Activated T-cell treated with anti-CD3 and anti-CD28 coated beads, Interleukin-2, amount 50 U/mL, for 24 hours (primary cell): Measurements from ENCODE around the gene ST8SIA1.
"Not testable (repeated sequence)": the region's sequence is repeated elsewhere in the genome, so short reads cannot be mapped to it uniquely, and the experiment has no call there.

Source experiments
- DNase-seq: peaks from one replicate; pipeline ENCODE4 v3.0.0-alpha.2; 2020
- H3K27ac Mint-ChIP-seq: 2 replicates; pipeline ENCODE4 v1.8.0; 2020; ENCODE audit warnings: mild to moderate bottlenecking, mixed read lengths
- H3K27me3 Mint-ChIP-seq: 2 replicates; pipeline ENCODE4 v1.8.0; 2020; ENCODE audit warnings: mixed read lengths
- H3K36me3 Mint-ChIP-seq: 2 replicates; pipeline ENCODE4 v1.8.0; 2020; ENCODE audit warnings: low read depth, mixed read lengths
- H3K4me1 Mint-ChIP-seq: 2 replicates; pipeline ENCODE4 v1.8.0; 2020; ENCODE audit warnings: low read depth, mixed read lengths
- H3K4me3 Mint-ChIP-seq: 2 replicates; pipeline ENCODE4 v1.8.0; 2020; ENCODE audit warnings: mild to moderate bottlenecking, moderate library complexity, mixed read lengths
- H3K9me3 Mint-ChIP-seq: 2 replicates; pipeline ENCODE4 v1.8.0; 2020; ENCODE audit warnings: mixed read lengths

The ST8SIA1 gene

DNA sequence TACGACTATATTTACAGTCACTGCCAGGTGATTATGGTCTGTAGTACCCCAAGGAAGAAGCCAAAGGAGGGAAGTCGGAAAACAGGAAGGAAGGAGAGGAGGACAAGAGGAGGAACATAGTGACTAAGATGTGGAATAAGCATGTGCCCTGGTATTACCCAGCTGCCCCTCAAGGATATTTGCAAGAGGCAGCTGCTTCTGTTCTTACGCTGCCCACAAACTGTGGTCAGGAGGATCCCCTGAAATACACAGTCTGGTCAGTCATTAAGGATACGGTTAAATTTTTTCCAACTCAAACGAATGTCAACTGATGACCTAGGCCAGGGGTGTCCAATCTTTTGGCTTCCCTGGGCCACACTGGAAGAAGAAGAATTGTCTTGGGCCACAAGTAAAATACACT, 162.0 kb downstream of the ST8SIA1 start:
- Mint-ChIP-seq H3K27ac (no peak overlapping the region), H3K36me3 (no peaks in the 10 kb centered on the region), H3K4me3 (no peak overlapping the region), H3K9me3 (no peaks in the 10 kb centered on the region), H3K27me3 (no peaks in the 10 kb centered on the region), H3K4me1 (peaks cover 2% of the 10 kb centered on the region)
- DNase-seq: no peak

- peaks cover 8% of the 10 kb centered on the region for H3K4me1 Mint-ChIP-seq
- H3K4me3 Mint-ChIP-seq: no peak overlapping the region
- H3K36me3 Mint-ChIP-seq: no peaks in the 10 kb centered on the region
- H3K9me3 Mint-ChIP-seq: no peaks in the 10 kb centered on the region
- H3K27me3 Mint-ChIP-seq: no peaks in the 10 kb centered on the region
- H3K27ac Mint-ChIP-seq: no peak overlapping the region
- DNase-seq: no peak
Measured at GRCh38 chr12:22169376-22169775, 165.1 kb downstream of the ST8SIA1 start.

- Mint-ChIP-seq H3K27me3 (no peaks in the 10 kb centered on the region), H3K4me3 (no peak overlapping the region), H3K4me1 (peaks cover 36% of the 10 kb centered on the region), H3K27ac (peak overlapping the region; percentile 79), H3K9me3 (peaks cover 5% of the 10 kb centered on the region), H3K36me3 (no peaks in the 10 kb centered on the region)
- no peak for DNase-seq
Measured at GRCh38 chr12:22164139-22164538, 170.4 kb downstream of the ST8SIA1 start.

- Mint-ChIP-seq H3K4me1 (peaks cover 36% of the 10 kb centered on the region), H3K4me3 (no peak overlapping the region), H3K27me3 (no peaks in the 10 kb centered on the region), H3K27ac (peak overlapping the region; percentile 56), H3K9me3 (peaks cover 5% of the 10 kb centered on the region), H3K36me3 (no peaks in the 10 kb centered on the region)
- DNase-seq: no peak
Measured at GRCh38 chr12:22163594-22163993, 170.9 kb downstream of the ST8SIA1 start.

DNA sequence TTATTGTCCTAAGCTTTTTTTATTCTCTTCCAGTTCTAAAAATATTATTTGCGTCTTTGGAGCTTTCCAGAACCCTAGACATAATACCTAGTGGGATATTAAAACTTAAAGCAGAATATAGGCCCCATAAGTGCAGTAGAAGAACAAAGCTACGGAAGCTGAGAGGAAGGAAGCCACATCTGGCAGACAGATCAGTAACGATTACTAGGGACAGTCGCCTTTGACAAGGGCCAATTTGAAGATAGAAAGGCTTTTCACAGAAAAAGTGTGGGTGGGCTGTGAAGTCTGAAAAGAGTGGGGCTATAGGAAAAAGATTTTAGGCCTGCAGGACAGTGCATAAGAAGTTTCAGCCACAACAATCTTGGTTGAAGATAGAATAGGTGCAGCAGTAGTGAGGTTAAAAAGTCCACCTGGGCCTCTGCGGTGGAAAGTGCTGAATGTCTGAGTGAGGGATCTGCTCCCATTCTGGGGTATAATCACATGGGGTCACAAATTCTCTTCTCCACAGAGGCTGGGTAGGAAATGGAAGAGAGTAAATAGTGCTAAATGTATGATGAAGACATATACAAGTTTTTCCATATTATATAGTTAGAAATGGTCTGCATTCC, 174.0 kb downstream of the ST8SIA1 start:
- no peak overlapping the region for H3K4me3 Mint-ChIP-seq
- H3K27ac Mint-ChIP-seq: peak overlapping the region; percentile 80
- peaks cover 36% of the 10 kb centered on the region for H3K4me1 Mint-ChIP-seq
- H3K36me3 Mint-ChIP-seq: no peaks in the 10 kb centered on the region
- peaks cover 5% of the 10 kb centered on the region for H3K9me3 Mint-ChIP-seq
- no peaks in the 10 kb centered on the region for H3K27me3 Mint-ChIP-seq
- no peak for DNase-seq

GRCh38 chr12:22149286-22149685, 185.2 kb downstream of the ST8SIA1 start:
- H3K27ac Mint-ChIP-seq, DNase-seq, H3K9me3 Mint-ChIP-seq, H3K27me3 Mint-ChIP-seq, H3K36me3 Mint-ChIP-seq, H3K4me3 Mint-ChIP-seq: not testable (repeated sequence)
- H3K4me1 Mint-ChIP-seq: peaks cover 20% of the 10 kb centered on the region

GRCh38 chr12:22146686-22147085, 187.8 kb downstream of the ST8SIA1 start:
- DNase-seq, H3K27ac Mint-ChIP-seq, H3K36me3 Mint-ChIP-seq: not testable (repeated sequence)

More at GRCh38 chr12:22146686-22147085, 187.8 kb downstream of the ST8SIA1 start:
- not testable (repeated sequence) for H3K9me3 Mint-ChIP-seq, H3K27me3 Mint-ChIP-seq, H3K4me3 Mint-ChIP-seq
- H3K4me1 Mint-ChIP-seq: peaks cover 20% of the 10 kb centered on the region
